HG03571 (cell line): ENCODE measurements around the gene DPYD.

Experiments
- ATAC-seq: cut with Tn5 transposase; IDR thresholded peaks from one replicate; pipeline ENCODE4 v1.9.1; 2021; ENCODE audit not compliant: unreplicated experiment

The DPYD gene

GRCh38 chr1:97920832-97921571, at the start of gene DPYD:
DPYD (minus strand) TSS chr1:97921034; CDS start chr1:97920922, 112 bp downstream.
- ATAC-seq, result peak; percentile 93

GRCh38 chr1:97960470-97960869, 39.6 kb upstream of the DPYD start:
- no peak for ATAC-seq

GRCh38 chr1:97947695-97948094, 26.9 kb upstream of the DPYD start:
- ATAC-seq, result no peak

GRCh38 chr1:97943354-97943753, 22.5 kb upstream of the DPYD start:
- ATAC-seq, result no peak

GRCh38 chr1:97942161-97943123, 21.6 kb upstream of the DPYD start:
- no peak for ATAC-seq

GRCh38 chr1:97938285-97938642, 17.4 kb upstream of the DPYD start:
- no peak for ATAC-seq

GRCh38 chr1:97936976-97937375, 16.1 kb upstream of the DPYD start:
- ATAC-seq, result no peak

GRCh38 chr1:97934491-97934890, 13.7 kb upstream of the DPYD start:
- no peak for ATAC-seq

- no peak for ATAC-seq
Measured at GRCh38 chr1:97929874-97930851, 9.3 kb upstream of the DPYD start.

GRCh38 chr1:97926017-97926708, 5.3 kb upstream of the DPYD start:
- no peak for ATAC-seq

GRCh38 chr1:97925151-97925550, 4.3 kb upstream of the DPYD start:
- ATAC-seq, result no peak

GRCh38 chr1:97923811-97924210, 3.0 kb upstream of the DPYD start:
- ATAC-seq, result no peak

GRCh38 chr1:97920276-97920831, 480 bp downstream of the DPYD start:
- ATAC-seq, result peak; percentile 26

GRCh38 chr1:97919585-97920261, 1.1 kb downstream of the DPYD start:
- ATAC-seq, result no peak

GRCh38 chr1:97918961-97919360, 1.9 kb downstream of the DPYD start:
- no peak for ATAC-seq

GRCh38 chr1:97913506-97914139, 7.2 kb downstream of the DPYD start:
- no peak for ATAC-seq

- no peak for ATAC-seq
Measured at GRCh38 chr1:97911266-97912215, 9.3 kb downstream of the DPYD start.

- ATAC-seq, result no peak
Measured at GRCh38 chr1:97909266-97909665, 11.6 kb downstream of the DPYD start.
